Gastrocnemius medialis (tissue), 4 donors: ENCODE data around the gene TTC5.

Source experiments
- POLR2A ChIP-seq, 2 donors: fragments of 450-650 bp; IDR thresholded peaks; one replicate each; pipeline ENCODE4 v1.6.1; 2017; ENCODE audit warnings: antibody characterized with exemption in 2 of 2, mild to moderate bottlenecking in 2 of 2, moderate library complexity in 2 of 2
- TF ChIP-seq, protein P1 (sequence below), 5 experiments: fragments of 450-650 bp in 3 of 5; fragments of 200-600 bp in 2 of 5; sonication (generic) in 2 of 5; IDR thresholded peaks in 4 of 5; conservative IDR thresholded peaks in 1 of 5; 1 replicate in 4 of 5; 2 replicates in 1 of 5; pipeline ENCODE4 v1.5.1; 2016 to 2019; ENCODE audit warnings: antibody characterized with exemption in 5 of 5, mild to moderate bottlenecking in 3 of 5, moderate library complexity in 3 of 5

DNA sequence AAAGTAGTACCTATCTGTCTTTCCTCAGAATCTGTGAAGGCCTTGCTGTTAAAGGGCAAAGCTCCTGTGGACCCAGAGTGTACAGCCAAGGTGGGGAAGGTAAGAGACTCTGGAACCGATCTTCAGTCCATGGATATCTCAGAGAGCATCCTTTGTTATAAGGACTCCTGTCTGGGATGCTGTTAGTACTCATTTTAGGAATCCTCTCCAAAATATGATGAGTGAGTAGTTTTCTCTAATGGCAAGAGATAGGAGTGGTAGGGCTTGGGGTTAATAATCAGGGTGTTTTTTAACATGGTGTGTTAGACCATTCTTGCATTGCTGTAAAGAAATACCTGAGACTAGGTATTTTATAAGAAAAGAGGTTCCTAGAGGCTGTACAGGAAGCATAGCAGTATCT lies 39.6 kb upstream of the TTC5 start:
- TF ChIP-seq, protein P1, sequence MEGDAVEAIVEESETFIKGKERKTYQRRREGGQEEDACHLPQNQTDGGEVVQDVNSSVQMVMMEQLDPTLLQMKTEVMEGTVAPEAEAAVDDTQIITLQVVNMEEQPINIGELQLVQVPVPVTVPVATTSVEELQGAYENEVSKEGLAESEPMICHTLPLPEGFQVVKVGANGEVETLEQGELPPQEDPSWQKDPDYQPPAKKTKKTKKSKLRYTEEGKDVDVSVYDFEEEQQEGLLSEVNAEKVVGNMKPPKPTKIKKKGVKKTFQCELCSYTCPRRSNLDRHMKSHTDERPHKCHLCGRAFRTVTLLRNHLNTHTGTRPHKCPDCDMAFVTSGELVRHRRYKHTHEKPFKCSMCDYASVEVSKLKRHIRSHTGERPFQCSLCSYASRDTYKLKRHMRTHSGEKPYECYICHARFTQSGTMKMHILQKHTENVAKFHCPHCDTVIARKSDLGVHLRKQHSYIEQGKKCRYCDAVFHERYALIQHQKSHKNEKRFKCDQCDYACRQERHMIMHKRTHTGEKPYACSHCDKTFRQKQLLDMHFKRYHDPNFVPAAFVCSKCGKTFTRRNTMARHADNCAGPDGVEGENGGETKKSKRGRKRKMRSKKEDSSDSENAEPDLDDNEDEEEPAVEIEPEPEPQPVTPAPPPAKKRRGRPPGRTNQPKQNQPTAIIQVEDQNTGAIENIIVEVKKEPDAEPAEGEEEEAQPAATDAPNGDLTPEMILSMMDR (IDR thresholded peaks at IDR 0.05 in 4 of 5, conservative IDR thresholded peaks at IDR 0.05 in 1 of 5), result no peak
- TF ChIP-seq POLR2A (IDR thresholded peaks at IDR 0.05), result no peak
